HEK293 (cell line): ENCODE measurements around the gene DENND2A.

ENCODE experiments used
- CTCF ChIA-PET: fragments of 350-600 bp; formaldehyde crosslinking; extraction: SDS; loops from one replicate; lab custom pipeline; 2021; ENCODE audit warnings: antibody characterized with exemption; lab: Yijun Ruan, JAX
- POLR2A ChIA-PET: fragments of 300-600 bp; formaldehyde crosslinking; extraction: SDS; loops from one replicate; lab custom pipeline; 2020; ENCODE audit warnings: antibody characterized with exemption, inconsistent platforms; lab: Yijun Ruan, JAX
- H3K27ac ChIP-seq: fragments of 200-500 bp; sonication (Bioruptor generic); 2 replicates; pipeline ENCODE4 v1.5.1; 2014; ENCODE audit warnings: low read depth, low read length, control low read depth, inconsistent platforms; ENCODE audit errors: extremely low read depth
- H3K36me3 ChIP-seq, 2 experiments: fragments of 200-500 bp in 1 of 2; sonication (Bioruptor generic) in 1 of 2; 1 replicate in 1 of 2; 2 replicates in 1 of 2; pipeline ENCODE4 v1.5.1; 2014 to 2017; ENCODE audit warnings: inconsistent platforms in 2 of 2, low read length in 2 of 2; ENCODE audit not compliant: control insufficient read depth in 2 of 2, insufficient read depth in 1 of 2
- H3K4me1 ChIP-seq: fragments of 200-500 bp; sonication (Bioruptor generic); 2 replicates; pipeline ENCODE4 v1.5.1; 2014; ENCODE audit warnings: mild to moderate bottlenecking, low read length, inconsistent platforms; ENCODE audit not compliant: control insufficient read depth, insufficient read depth
- H3K4me3 ChIP-seq: 2 replicates; pipeline ENCODE4 v1.5.1; 2011; ENCODE audit warnings: low read depth, mild to moderate bottlenecking, control low read depth, low read length, moderate library complexity
- H3K9me3 ChIP-seq: fragments of 200-500 bp; sonication (Bioruptor generic); 2 replicates; pipeline ENCODE4 v1.5.1; 2014; ENCODE audit warnings: low read depth, low read length, inconsistent platforms; ENCODE audit not compliant: control insufficient read depth, insufficient read depth
- BCL11B ChIP-seq: fragments of 450-650 bp; formaldehyde crosslinking; IDR thresholded peaks from 2 replicates; pipeline ENCODE4 v1.5.1; 2016; ENCODE audit warnings: low read depth, missing biosample characterization, missing genetic modification characterization
- KLF9 ChIP-seq: fragments of 450-650 bp; formaldehyde crosslinking; IDR thresholded peaks from 2 replicates; pipeline ENCODE4 v1.5.1; 2016; ENCODE audit warnings: missing biosample characterization, missing genetic modification characterization, low read depth
- WT1 ChIP-seq: fragments of 450-650 bp; formaldehyde crosslinking; IDR thresholded peaks from 2 replicates; pipeline ENCODE4 v1.5.1; 2016; ENCODE audit warnings: missing biosample characterization, missing genetic modification characterization
- ZBTB20 ChIP-seq: fragments of 450-650 bp; formaldehyde crosslinking; IDR thresholded peaks from 2 replicates; pipeline ENCODE4 v1.5.1; 2016; ENCODE audit warnings: missing biosample characterization, missing genetic modification characterization
- ZFP41 ChIP-seq: fragments of 450-650 bp; formaldehyde crosslinking; IDR thresholded peaks from 2 replicates; pipeline ENCODE4 v1.5.1; 2016; ENCODE audit warnings: missing biosample characterization, missing genetic modification characterization, borderline replicate concordance
- ZNF138 ChIP-seq: fragments of 450-650 bp; formaldehyde crosslinking; IDR thresholded peaks from 2 replicates; pipeline ENCODE4 v1.5.1; 2016; ENCODE audit warnings: missing biosample characterization, missing genetic modification characterization, borderline replicate concordance
- ZNF140 ChIP-seq: fragments of 450-650 bp; formaldehyde crosslinking; IDR thresholded peaks from 2 replicates; pipeline ENCODE4 v1.5.1; 2016; ENCODE audit warnings: missing biosample characterization, missing genetic modification characterization
- ZNF292 ChIP-seq: fragments of 450-650 bp; formaldehyde crosslinking; IDR thresholded peaks from 2 replicates; pipeline ENCODE4 v1.5.1; 2016; ENCODE audit warnings: low read depth, missing biosample characterization, missing genetic modification characterization, borderline replicate concordance
- ZNF335 ChIP-seq: fragments of 450-650 bp; formaldehyde crosslinking; conservative IDR thresholded peaks from 2 replicates; pipeline ENCODE4 v1.5.1; 2016; ENCODE audit warnings: missing biosample characterization, missing genetic modification characterization
- ZNF501 ChIP-seq: fragments of 450-650 bp; formaldehyde crosslinking; IDR thresholded peaks from 2 replicates; pipeline ENCODE4 v1.5.1; 2016; ENCODE audit warnings: missing biosample characterization, missing genetic modification characterization
- ZNF510 ChIP-seq: fragments of 450-650 bp; formaldehyde crosslinking; IDR thresholded peaks from 2 replicates; pipeline ENCODE4 v1.5.1; 2018; ENCODE audit warnings: mild to moderate bottlenecking, missing genetic modification characterization, missing biosample characterization; ENCODE audit not compliant: insufficient replicate concordance
- ZNF544 ChIP-seq: fragments of 450-650 bp; formaldehyde crosslinking; IDR thresholded peaks from 2 replicates; pipeline ENCODE4 v1.5.0; 2017; ENCODE audit warnings: missing biosample characterization, missing genetic modification characterization
- ZNF561 ChIP-seq: fragments of 450-650 bp; IDR thresholded peaks from 2 replicates; pipeline ENCODE4 v1.5.1; 2018; ENCODE audit warnings: missing biosample characterization, missing genetic modification characterization, borderline replicate concordance
- ZNF626 ChIP-seq: fragments of 450-650 bp; sonication (Bioruptor Pico); formaldehyde crosslinking; IDR thresholded peaks from 2 replicates; pipeline ENCODE4 v1.5.1; 2018; ENCODE audit warnings: missing biosample characterization, missing genetic modification characterization, inconsistent platforms
- ZNF629 ChIP-seq: fragments of 450-650 bp; formaldehyde crosslinking; IDR thresholded peaks from 2 replicates; pipeline ENCODE4 v1.5.1; 2017; ENCODE audit warnings: missing biosample characterization, missing genetic modification characterization
- ZNF660 ChIP-seq: fragments of 450-650 bp; IDR thresholded peaks from 2 replicates; pipeline ENCODE4 v1.5.1; 2018; ENCODE audit warnings: missing biosample characterization, mild to moderate bottlenecking, missing genetic modification characterization
- ZNF701 ChIP-seq: fragments of 450-650 bp; formaldehyde crosslinking; IDR thresholded peaks from 2 replicates; pipeline ENCODE4 v1.5.1; 2016; ENCODE audit warnings: missing biosample characterization, missing genetic modification characterization
- ZNF704 ChIP-seq: fragments of 450-650 bp; formaldehyde crosslinking; IDR thresholded peaks from 2 replicates; pipeline ENCODE4 v1.5.1; 2016; ENCODE audit warnings: missing biosample characterization, missing genetic modification characterization
- ZSCAN30 ChIP-seq: fragments of 450-650 bp; IDR thresholded peaks from 2 replicates; pipeline ENCODE4 v1.5.1; 2018; ENCODE audit warnings: missing biosample characterization, mild to moderate bottlenecking, missing genetic modification characterization, moderate library complexity
- TF ChIP-seq, protein P1 (sequence below): fragments of 450-650 bp; formaldehyde crosslinking; optimal IDR thresholded peaks from 2 replicates; pipeline ENCODE3; 2016; ENCODE audit warnings: missing biosample characterization, mild to moderate bottlenecking, missing genetic modification characterization
- TF ChIP-seq, protein P2 (sequence below): fragments of 450-650 bp; formaldehyde crosslinking; IDR thresholded peaks from 2 replicates; pipeline ENCODE4 v1.5.1; 2016; ENCODE audit warnings: missing biosample characterization, missing genetic modification characterization

DENND2A gene

DNA sequence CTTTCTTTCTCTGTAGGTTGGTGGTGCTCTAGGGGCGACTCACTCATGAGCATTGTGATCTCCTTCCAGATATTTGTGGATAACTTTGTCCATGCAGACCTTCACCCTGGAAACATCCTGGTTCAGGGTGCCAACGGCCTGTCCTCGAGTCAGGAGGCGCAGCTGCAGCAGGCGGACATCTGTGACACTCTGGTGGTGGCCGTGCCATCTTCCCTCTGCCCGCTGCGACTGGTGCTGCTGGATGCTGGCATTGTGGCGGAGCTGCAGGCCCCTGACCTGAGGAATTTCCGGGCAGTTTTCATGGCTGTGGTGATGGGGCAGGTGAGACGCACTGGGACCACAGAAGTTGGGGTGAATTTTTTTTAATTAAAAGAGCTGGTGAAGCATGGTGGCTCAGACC is 46.3 kb upstream of the DENND2A start (continued):
- TF ChIP-seq ZNF704 (tag by site-specific recombination) (no peak), ZNF292 (tag by site-specific recombination) (no peak)

DNA sequence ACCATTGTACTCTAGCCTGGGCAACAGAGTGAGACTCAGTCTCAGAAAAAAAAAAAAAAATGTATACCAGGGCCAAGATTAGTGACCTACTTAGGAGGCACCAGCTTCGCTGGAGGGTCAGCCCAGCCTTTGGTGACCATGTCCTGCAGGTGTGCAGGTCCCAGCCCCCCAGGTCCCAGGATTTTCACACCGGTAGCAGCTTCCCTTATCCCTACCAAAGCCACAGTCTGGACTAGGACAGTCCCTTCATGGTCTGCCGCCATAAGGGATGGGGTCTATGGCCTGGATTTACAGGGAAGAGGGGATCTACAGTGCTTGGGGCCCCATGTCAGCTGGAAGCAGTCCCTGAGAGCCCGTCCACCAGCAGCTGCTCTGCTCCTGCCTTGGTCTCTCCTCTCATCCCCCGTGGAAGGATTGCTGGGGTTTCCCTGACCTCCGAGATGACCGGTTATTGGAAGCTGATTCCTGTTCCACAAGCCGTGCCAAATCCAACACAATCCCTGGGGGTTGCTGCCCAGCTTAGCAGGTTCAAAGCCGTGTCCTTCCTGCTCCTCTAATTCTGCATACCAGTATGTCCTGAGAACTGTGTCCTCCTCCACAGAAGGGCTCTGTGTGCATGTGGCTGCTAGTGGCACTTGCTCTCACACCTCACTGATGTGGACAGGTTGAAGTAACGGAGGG is 44.9 kb upstream of the DENND2A start:
- no peak overlapping the region for H3K27ac ChIP-seq
- ChIA-PET POLR2A (interaction anchor here (1.1 kb wide), 2 partner anchors 11 kb away, joined by 3 to 6 read pairs; partner anchors contain the start of gene NDUFB2), CTCF (no interaction called here)
- peaks cover 21 to 89% of the 10 kb centered on the region in 2 experiments; a peak in 2 of 3 replicates for H3K36me3 ChIP-seq
- H3K4me3 ChIP-seq = no peak overlapping the region
- no peaks in the 10 kb centered on the region for H3K9me3 ChIP-seq
- H3K4me1 ChIP-seq = no peaks in the 10 kb centered on the region
- no peak for TF ChIP-seq ZNF335 (tag by site-specific recombination)
- no peak for TF ChIP-seq ZNF629 (tag by site-specific recombination)
- TF ChIP-seq ZNF660 (tag by site-specific recombination) = no peak
- TF ChIP-seq, protein P1, sequence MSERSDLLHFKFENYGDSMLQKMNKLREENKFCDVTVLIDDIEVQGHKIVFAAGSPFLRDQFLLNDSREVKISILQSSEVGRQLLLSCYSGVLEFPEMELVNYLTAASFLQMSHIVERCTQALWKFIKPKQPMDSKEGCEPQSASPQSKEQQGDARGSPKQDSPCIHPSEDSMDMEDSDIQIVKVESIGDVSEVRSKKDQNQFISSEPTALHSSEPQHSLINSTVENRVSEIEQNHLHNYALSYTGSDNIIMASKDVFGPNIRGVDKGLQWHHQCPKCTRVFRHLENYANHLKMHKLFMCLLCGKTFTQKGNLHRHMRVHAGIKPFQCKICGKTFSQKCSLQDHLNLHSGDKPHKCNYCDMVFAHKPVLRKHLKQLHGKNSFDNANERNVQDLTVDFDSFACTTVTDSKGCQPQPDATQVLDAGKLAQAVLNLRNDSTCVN (tag by site-specific recombination) = no peak
- TF ChIP-seq ZNF626 = no peak
- no peak for TF ChIP-seq ZFP41 (tag by site-specific recombination)
- no peak for TF ChIP-seq ZNF544 (tag by site-specific recombination)
- TF ChIP-seq ZNF701 (tag by site-specific recombination) = no peak
- TF ChIP-seq ZNF501 (tag by site-specific recombination) = no peak
- no peak for TF ChIP-seq ZNF140 (tag by site-specific recombination)
- TF ChIP-seq WT1 (tag by site-specific recombination) = no peak
- no peak for TF ChIP-seq ZSCAN30 (tag by site-specific recombination)
- TF ChIP-seq ZBTB20 = no peak
- TF ChIP-seq ZNF138 (tag by site-specific recombination) = no peak
- no peak for TF ChIP-seq ZNF510
- no peak for TF ChIP-seq KLF9 (tag by site-specific recombination)
- TF ChIP-seq, protein P2, sequence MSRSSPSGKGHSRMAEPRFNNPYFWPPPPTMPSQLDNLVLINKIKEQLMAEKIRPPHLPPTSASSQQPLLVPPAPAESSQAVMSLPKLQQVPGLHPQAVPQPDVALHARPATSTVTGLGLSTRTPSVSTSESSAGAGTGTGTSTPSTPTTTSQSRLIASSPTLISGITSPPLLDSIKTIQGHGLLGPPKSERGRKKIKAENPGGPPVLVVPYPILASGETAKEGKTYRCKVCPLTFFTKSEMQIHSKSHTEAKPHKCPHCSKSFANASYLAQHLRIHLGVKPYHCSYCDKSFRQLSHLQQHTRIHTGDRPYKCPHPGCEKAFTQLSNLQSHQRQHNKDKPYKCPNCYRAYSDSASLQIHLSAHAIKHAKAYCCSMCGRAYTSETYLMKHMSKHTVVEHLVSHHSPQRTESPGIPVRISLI (tag by site-specific recombination) = no peak
- no peak for TF ChIP-seq ZNF561 (tag by site-specific recombination)
- TF ChIP-seq BCL11B = no peak
